ENCODE data around the gene GPLD1.

DNA sequence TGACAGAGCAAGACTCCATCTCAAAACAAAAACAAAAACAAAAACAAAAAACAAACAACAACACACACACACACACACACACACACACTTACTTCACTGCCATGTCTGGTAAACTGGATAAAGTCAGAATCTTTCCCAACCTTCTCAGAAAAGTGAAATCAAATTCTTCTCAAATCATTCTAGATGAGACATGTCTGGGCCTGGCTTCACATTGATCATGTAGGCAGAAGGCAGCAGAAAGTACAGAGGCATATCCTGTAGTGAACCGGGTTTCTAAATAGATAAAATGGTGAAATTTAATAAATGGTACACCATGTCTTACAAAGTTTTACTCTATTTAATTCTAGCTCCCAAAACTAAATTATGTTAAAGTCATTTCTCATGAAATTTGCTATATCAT lies 101.6 kb downstream of the GPLD1 start:
- no peak for TF ChIP-seq CTCF (IDR thresholded peaks at IDR 0.05; ENCODE audit: borderline replicate concordance, extremely low read depth, low read length, poor library complexity, severe bottlenecking)
- TF ChIP-seq EZH2 (IDR thresholded peaks at IDR 0.05; ENCODE audit: borderline replicate concordance, low read depth, low read length, severe bottlenecking), result no peak

All from DND-41 (cell line).